Islet of Langerhans (tissue), 1 donor: ENCODE measurements around the gene IGFBP2.

Experiments used
- FAIRE-seq: peaks from one replicate; lab custom pipeline; 2011; peaks lifted over from hg19 to GRCh38; lab: Jason Lieb, UNC

The IGFBP2 gene

GRCh38 chr2:216663846-216664245, 30.6 kb downstream of the IGFBP2 start:
- no peak for FAIRE-seq

GRCh38 chr2:216664593-216665034, 31.4 kb downstream of the IGFBP2 start:
- no peak for FAIRE-seq

GRCh38 chr2:216665242-216665641, 32.0 kb downstream of the IGFBP2 start:
- FAIRE-seq, result no peak

GRCh38 chr2:216665717-216666116, 32.5 kb downstream of the IGFBP2 start:
- no peak for FAIRE-seq

GRCh38 chr2:216666461-216667233, 33.4 kb downstream of the IGFBP2 start:
- peak; percentile 80 for FAIRE-seq

GRCh38 chr2:216670266-216671080, 37.3 kb downstream of the IGFBP2 start:
- no peak for FAIRE-seq

- FAIRE-seq, result no peak
Observed at GRCh38 chr2:216671081-216671411, 37.8 kb downstream of the IGFBP2 start.

GRCh38 chr2:216671791-216672343, 38.6 kb downstream of the IGFBP2 start:
- no peak for FAIRE-seq

- FAIRE-seq, result no peak
Observed at GRCh38 chr2:216672466-216672865, 39.2 kb downstream of the IGFBP2 start.

GRCh38 chr2:216673021-216673420, 39.8 kb downstream of the IGFBP2 start:
- no peak for FAIRE-seq

GRCh38 chr2:216673609-216674008, 40.4 kb downstream of the IGFBP2 start:
- FAIRE-seq, result no peak

- FAIRE-seq, result no peak
Observed at GRCh38 chr2:216674376-216674775, 41.2 kb downstream of the IGFBP2 start.

GRCh38 chr2:216676630-216677029, 43.4 kb downstream of the IGFBP2 start:
- FAIRE-seq, result no peak

- no peak for FAIRE-seq
Observed at GRCh38 chr2:216677439-216678097, 44.3 kb downstream of the IGFBP2 start.

GRCh38 chr2:216678098-216678465, 44.9 kb downstream of the IGFBP2 start:
- FAIRE-seq, result no peak

- no peak for FAIRE-seq
Observed at GRCh38 chr2:216678813-216679657, 45.8 kb downstream of the IGFBP2 start.

GRCh38 chr2:216679658-216680024, 46.4 kb downstream of the IGFBP2 start:
- no peak for FAIRE-seq

GRCh38 chr2:216680951-216681629, 47.9 kb downstream of the IGFBP2 start:
- FAIRE-seq, result no peak

GRCh38 chr2:216681683-216682082, 48.5 kb downstream of the IGFBP2 start:
- no peak for FAIRE-seq

GRCh38 chr2:216683846-216684245, 50.6 kb downstream of the IGFBP2 start:
- FAIRE-seq, result no peak

GRCh38 chr2:216685327-216685875, 52.2 kb downstream of the IGFBP2 start:
- FAIRE-seq, result no peak
